GM19023 (cell line): ENCODE data around the gene KASH5.
"Not testable (repeated sequence)": the region's sequence is repeated elsewhere in the genome, so short reads cannot be mapped to it uniquely, and the experiment has no call there.

Source experiments
- ATAC-seq: cut with Tn5 transposase; IDR thresholded peaks from one replicate; pipeline ENCODE4 v1.9.1; 2021; ENCODE audit warnings: mild to moderate bottlenecking, moderate library complexity; ENCODE audit not compliant: unreplicated experiment

The KASH5 gene

DNA sequence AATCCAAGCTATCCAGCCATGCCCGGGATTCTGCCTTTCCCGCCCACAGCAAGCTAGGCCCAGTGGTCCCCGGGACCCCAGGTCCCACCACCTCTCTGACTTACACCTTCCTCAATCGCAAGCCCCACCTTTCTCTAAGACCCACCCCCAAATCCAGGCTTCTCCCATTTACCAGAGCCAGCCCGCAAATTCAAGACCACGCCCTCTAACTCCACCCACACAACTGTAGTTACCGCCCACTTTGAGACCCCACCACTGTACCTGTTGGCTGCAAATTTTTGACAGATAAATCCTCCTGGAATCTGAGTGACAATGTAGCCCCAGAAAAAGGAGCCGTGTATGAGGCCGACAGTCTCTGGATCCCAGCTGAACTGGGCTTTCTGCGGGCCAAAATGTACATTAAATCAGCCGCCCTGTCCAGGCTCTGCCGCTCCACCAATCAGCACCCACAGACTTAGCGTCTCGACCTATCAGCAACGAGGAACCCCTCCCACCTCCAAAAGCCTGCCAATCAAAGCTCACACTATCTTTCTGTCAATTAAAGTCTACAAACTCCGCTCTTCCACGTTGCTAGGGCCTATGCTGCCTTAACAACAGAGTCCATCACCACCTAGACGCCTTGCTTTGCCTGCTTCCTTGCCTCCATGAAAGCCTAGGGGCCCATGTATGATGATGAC lies 47.0 kb downstream of the KASH5 start:
- ATAC-seq: no peak

- ATAC-seq: no peak
Observed at GRCh38 chr19:49435670-49436069, 47.6 kb downstream of the KASH5 start.

DNA sequence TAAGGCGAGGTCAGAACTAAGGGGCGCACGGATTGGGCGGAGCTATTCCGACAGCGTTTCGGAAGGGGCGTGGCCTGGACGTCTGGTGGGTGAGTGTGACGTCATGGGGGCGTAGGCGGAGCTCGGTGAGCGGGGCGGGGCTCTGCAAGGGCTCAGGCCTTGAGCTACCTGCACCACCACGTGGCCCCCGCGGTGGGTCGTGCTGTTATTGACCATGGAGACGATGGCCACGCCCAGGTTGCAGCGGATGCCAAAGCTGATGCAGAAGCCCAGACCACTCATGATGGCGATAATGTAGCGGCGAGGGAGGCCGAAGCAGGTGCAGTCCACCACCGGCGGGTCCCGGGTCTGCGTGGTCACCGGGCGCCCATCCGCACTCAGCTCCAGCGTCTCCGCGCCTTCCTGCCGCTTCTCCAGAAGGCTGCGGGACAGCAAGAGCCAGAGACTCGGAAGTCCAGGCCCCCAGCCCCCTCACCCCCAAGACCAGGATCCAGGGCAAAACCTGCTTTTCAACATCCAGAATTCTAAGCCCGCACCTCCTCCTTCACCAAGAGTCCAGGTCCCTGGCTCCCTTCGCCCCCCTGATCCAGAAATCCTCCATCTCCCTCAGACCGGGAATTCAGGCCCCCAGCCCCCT lies 48.5 kb downstream of the KASH5 start:
- ATAC-seq: no peak

- ATAC-seq: no peak
Observed at GRCh38 chr19:49437231-49437630, 49.2 kb downstream of the KASH5 start.

- no peak for ATAC-seq
Observed at GRCh38 chr19:49438261-49438660, 50.2 kb downstream of the KASH5 start.

DNA sequence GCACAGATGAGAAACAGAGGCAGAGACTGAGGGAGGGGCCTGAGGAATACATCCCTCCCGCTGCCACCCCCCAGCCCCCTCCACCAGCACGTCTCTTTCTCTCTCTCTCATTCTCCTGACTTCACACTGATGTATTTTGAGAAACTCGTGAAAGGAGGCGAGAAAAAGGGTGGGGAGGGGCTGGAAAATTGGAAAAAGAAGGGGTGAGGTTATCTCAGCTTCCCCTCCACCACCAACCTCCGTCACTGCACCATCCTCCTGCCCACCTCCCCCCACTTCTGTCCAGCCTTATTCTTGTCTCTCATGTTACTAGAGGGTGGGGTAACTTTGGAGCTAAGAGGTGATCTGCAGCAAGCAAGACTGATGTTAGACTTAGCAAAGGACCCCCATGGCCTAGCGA lies 51.8 kb downstream of the KASH5 start:
- no peak for ATAC-seq

- no peak for ATAC-seq
Observed at GRCh38 chr19:49440439-49441209, 52.6 kb downstream of the KASH5 start.

DNA sequence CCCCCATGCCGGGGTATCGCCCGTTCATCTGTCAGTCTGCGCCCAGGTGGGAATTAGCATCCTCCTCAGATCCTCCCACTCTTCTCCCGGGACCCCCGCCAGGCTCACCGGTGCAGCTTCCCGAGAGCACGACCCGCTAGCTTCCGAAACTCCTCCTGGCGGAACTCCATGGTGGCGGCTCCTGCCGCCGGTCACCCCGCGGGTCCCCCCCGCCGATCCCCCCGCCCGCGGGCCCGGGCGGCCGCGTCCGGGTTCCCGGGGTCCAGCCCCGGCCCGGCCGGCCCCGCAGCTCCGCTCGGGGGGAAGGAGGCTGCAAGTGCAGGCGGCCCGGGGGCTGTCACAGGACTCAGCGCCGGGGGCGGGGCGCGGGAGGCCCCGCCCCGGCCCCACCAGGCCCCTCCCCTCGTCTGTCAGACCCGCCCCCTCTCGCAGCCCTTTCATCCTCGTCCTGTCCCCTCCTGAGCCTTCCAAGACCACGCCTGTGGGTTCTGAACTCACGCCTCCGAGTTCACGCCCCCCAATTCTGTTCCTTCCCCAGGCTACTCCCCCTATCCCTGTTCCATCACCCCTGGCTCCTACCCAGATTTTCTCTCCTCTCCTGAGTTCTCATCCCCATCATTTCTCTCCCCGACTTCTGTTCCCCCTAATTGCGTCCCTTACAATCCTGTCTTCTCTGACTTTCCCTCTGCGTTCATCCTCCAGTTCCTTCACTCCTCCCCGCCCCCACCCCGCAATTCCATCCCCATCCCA lies 53.3 kb downstream of the KASH5 start, which contains the start of gene SLC17A7:
SLC17A7 (minus strand) TSS at position 318 of the 750 bp plus-strand sequence; CDS start at position 170, 148 bp downstream.
- ATAC-seq: no peak

GRCh38 chr19:49441960-49442350 lies 53.9 kb downstream of the KASH5 start:
- no peak for ATAC-seq

- ATAC-seq: no peak
Observed at GRCh38 chr19:49442354-49442753, 54.3 kb downstream of the KASH5 start.

GRCh38 chr19:49442771-49443365 lies 54.8 kb downstream of the KASH5 start:
- ATAC-seq: peak; percentile 7

- peak; percentile 73 for ATAC-seq
Observed at GRCh38 chr19:49443366-49444099, 55.5 kb downstream of the KASH5 start.

- ATAC-seq: not testable (repeated sequence)
Observed at GRCh38 chr19:49444100-49444700, 56.2 kb downstream of the KASH5 start.

GRCh38 chr19:49445997-49446396 lies 57.9 kb downstream of the KASH5 start:
- no peak for ATAC-seq

DNA sequence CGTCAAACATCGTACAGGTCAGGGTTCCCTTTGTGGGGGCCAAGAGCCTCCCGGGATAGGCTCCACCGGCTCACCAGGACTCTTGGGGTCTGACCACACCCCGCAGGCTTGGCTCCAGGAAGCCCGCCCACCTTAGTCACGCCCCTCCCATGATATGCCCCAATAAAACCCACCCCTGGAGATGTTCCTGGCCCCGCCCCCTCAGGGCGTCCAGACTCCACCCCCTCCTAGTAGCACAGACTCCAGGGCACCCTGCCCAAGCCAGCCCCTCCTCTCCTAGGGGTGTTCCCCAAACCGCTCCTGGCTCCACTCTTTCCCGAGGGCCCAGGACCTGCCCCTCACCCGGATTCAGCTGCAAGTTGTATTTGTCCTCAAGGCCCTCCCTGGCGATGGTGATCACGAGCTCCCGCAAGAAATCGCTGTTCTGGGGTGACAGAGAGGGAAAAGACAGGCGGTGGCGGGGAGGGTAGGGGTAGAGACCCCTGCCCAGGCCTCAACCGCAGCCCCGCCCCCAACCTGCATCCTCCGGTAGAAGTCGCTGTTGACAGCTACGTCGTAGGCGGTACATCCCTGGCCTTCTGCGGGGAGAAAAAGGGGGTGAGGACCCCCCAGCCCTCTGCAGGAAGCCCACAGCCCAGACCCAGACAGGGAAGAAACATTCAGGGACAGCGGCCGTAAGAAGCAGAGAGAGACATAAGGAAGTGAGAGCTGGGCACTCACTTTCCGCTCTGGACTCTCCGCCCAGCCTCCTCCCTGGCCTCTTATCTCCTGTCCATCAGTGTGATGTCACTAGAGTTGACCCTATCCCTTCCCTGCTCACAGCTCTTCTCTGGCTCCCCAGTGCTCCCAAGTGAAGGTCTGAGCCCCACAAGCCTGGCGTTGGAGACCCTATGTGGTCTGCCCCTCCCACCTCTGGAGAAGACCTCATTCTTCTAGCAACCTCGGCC lies 59.7 kb downstream of the KASH5 start:
- no peak for ATAC-seq

- no peak for ATAC-seq
Observed at GRCh38 chr19:49448432-49448786, 60.4 kb downstream of the KASH5 start.

- no peak for ATAC-seq
Observed at GRCh38 chr19:49450405-49450804, 62.4 kb downstream of the KASH5 start.

GRCh38 chr19:49451430-49452181 lies 63.6 kb downstream of the KASH5 start, which contains the start of gene PIH1D1:
Gene PIH1D1, minus strand, starts transcription at chr19:49451814. Its CDS starts 240 bp downstream, at chr19:49451574.
- ATAC-seq: peak; percentile 48
